SJCRH30 (cell line): ENCODE measurements around the gene THY1. TPM values are rescaled to one million over a fixed set of nuclear protein-coding genes. Genes with fewer than 3 reads are reported as not detected.

Source experiments
- total RNA-seq: library from RNA; depleted of rRNA; stranded (reverse); fragments of >200 nt; shearing (Covaris generic); gene quantifications from 2 replicates; pipeline ENCODE4 v1.2.3, GENCODE V29; 2014; rRNA removed

Gene THY1
- total RNA-seq, 1 experiment from 2014 or later, result 2.5 TPM

Other genes with a start within 250 kb of the THY1 start
- gene NHERF4, start 237.7 kb downstream of the THY1 start, total RNA-seq, result not detected in 2 replicates
- gene CBL, start 216.8 kb downstream of the THY1 start, total RNA-seq, result 11.8 and 12.9 TPM in 2 replicates
- gene MCAM, start 106.0 kb downstream of the THY1 start, total RNA-seq, result 30.2 and 31.7 TPM in 2 replicates
- 8.3 and 10.4 TPM in 2 replicates for gene RNF26, start 88.6 kb downstream of the THY1 start, total RNA-seq
- 0.85 and 2.0 TPM in 2 replicates for gene C1QTNF5, start 82.3 kb downstream of the THY1 start, total RNA-seq
- gene MFRP, start 76.5 kb downstream of the THY1 start, total RNA-seq, result not detected in 2 replicates
- 2.1 and 2.4 TPM in 2 replicates for gene USP2, start 41.5 kb downstream of the THY1 start, total RNA-seq